ENCODE results near the gene RPGRIP1L. TPM values are rescaled to one million over a fixed set of nuclear protein-coding genes. Genes with fewer than 3 reads are reported as not detected.

RPGRIP1L gene
- total and polyA plus RNA-seq, 12 donors, result 2.6 to 11.6 (median 6.6) TPM

DNA sequence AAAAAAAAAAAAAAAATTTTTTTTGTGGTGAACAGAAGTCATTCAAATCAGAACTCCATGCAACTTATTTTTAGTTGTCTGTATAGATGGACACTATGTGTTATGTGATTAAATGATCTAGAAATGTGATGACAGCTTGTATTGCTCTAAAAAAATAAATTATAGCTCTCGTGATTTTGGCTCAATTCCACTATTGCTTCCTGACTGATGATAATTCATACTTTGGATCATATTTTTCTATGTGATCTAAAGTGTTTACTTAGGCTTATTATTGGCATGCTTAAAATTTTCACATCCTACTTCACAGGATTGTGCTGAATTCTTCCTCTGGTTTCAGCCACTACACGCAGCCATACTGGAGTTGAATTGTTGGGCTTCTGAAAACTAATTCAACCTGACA, 76.8 kb downstream of the RPGRIP1L start:
- H3K27ac ChIP-seq, result no peak overlapping the region
- H3K4me1 ChIP-seq (replicated peaks in 1 of 2), result no peaks in the 10 kb centered on the region
- TF ChIP-seq, protein P1, sequence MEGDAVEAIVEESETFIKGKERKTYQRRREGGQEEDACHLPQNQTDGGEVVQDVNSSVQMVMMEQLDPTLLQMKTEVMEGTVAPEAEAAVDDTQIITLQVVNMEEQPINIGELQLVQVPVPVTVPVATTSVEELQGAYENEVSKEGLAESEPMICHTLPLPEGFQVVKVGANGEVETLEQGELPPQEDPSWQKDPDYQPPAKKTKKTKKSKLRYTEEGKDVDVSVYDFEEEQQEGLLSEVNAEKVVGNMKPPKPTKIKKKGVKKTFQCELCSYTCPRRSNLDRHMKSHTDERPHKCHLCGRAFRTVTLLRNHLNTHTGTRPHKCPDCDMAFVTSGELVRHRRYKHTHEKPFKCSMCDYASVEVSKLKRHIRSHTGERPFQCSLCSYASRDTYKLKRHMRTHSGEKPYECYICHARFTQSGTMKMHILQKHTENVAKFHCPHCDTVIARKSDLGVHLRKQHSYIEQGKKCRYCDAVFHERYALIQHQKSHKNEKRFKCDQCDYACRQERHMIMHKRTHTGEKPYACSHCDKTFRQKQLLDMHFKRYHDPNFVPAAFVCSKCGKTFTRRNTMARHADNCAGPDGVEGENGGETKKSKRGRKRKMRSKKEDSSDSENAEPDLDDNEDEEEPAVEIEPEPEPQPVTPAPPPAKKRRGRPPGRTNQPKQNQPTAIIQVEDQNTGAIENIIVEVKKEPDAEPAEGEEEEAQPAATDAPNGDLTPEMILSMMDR (IDR thresholded peaks at IDR 0.05), result no peak
- no peak for TF ChIP-seq POLR2A (IDR thresholded peaks at IDR 0.05)
- no peak overlapping the region for H3K4me3 ChIP-seq
- WGBS, 4 donors, result 54 to 67% (median 58%) methylated on average over 2 of the region's 2 CpGs
- no peaks in the 10 kb centered on the region for H3K27me3 ChIP-seq
- H3K36me3 ChIP-seq (replicated peaks in 1 of 2), result no peaks in the 10 kb centered on the region
- no peaks in the 10 kb centered on the region for H3K9me3 ChIP-seq (replicated peaks in 1 of 3)
- DNase-seq, result no peak
- intact Hi-C loops (cut with DNase I), result no loop called here

DNA sequence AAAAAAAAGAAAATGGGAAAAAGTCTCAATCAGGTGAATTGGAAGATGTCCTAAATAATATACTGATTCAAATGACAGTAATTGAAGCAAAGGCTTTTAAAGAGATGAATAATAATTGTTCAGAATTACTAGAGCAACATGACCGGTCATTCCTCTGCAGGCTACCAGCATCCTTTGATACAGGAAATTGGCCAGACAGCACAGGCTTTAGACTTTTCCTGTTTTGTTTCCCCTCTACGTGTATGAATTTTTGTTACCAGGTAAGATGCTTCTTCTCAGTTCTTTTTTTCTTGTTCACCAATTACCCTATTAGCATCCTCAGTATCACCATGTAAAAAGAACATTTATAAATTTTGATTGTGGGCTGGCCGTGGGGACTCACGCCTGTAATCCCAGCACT, 77.5 kb downstream of the RPGRIP1L start:
- Histone ChIP-seq H3K9me3 (replicated peaks in 1 of 3) (no peaks in the 10 kb centered on the region), H3K27me3 (no peaks in the 10 kb centered on the region), H3K4me3 (no peak overlapping the region), H3K36me3 (replicated peaks in 1 of 2) (no peaks in the 10 kb centered on the region), H3K27ac (no peak overlapping the region), H3K4me1 (replicated peaks in 1 of 2) (no peaks in the 10 kb centered on the region)
- no peak for TF ChIP-seq POLR2A (IDR thresholded peaks at IDR 0.05)
- WGBS, 4 donors, result 88 to 92% (median 90%) methylated on average over 4 of the region's 4 CpGs
- DNase-seq, result no peak
- intact Hi-C loops (cut with DNase I), result no loop called here

DNA sequence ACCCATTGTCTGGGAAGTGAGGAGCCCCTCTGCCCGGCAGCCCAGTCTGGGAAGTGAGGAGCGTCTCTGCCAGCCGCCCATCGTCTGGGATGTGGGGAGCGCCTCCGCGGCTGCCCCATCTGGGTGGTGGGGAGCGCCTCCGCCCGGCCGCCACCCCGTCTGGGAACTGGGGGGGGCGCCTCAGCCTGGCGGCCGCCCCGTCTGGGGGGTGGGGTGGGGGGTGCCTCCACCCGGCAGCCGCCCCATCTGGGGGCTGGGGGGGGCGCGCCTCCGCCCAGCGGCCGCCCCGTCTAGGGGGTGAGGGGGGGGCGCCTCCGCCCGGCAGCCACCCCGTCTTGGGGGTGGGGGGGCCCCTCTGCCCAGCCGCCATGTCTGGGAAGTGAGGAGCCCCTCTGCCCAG, 78.4 kb downstream of the RPGRIP1L start:
- Histone ChIP-seq H3K9me3 (replicated peaks in 1 of 3) (no peaks in the 10 kb centered on the region), H3K27me3 (no peaks in the 10 kb centered on the region), H3K4me1 (replicated peaks in 1 of 2) (no peaks in the 10 kb centered on the region), H3K36me3 (replicated peaks in 1 of 2) (no peaks in the 10 kb centered on the region), H3K27ac (no peak overlapping the region), H3K4me3 (no peak overlapping the region)
- intact Hi-C loops (cut with DNase I), result no loop called here
- TF ChIP-seq, protein P1 (IDR thresholded peaks at IDR 0.05), result no peak
- no peak for TF ChIP-seq POLR2A (IDR thresholded peaks at IDR 0.05)
- no peak for DNase-seq
- WGBS, 4 donors, result 99 to 100% (median 99%) methylated on average over 1 to 29 of the region's 29 CpGs; no CpG with 5 or more reads in 1 of the 4 donors

DNA sequence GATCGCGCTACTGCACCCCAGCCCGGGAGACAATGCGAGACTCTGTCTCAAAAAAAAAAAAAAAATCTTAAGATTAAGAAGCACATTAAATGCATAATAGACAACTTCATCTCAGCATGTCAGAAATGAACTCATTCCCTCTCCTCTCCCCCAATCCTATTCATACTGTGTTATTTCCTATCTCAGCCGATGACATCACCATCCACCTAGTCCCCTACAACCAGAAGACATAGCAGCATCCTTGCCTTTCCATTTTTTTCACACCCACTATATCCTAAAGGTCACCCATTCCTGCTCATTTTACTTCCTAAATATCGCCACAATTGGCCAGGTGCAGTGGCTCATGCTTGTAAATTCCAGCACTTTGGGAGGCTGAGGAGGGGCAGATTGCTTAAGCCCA, 81.3 kb downstream of the RPGRIP1L start:
- TF ChIP-seq, protein P1 (IDR thresholded peaks at IDR 0.05), result no peak
- no peak for TF ChIP-seq POLR2A (IDR thresholded peaks at IDR 0.05)
- Histone ChIP-seq H3K9me3 (replicated peaks in 1 of 3) (no peaks in the 10 kb centered on the region), H3K27me3 (no peaks in the 10 kb centered on the region), H3K4me3 (no peak overlapping the region), H3K27ac (no peak overlapping the region), H3K4me1 (replicated peaks in 1 of 2) (no peaks in the 10 kb centered on the region), H3K36me3 (replicated peaks in 1 of 2) (no peaks in the 10 kb centered on the region)
- intact Hi-C loops (cut with DNase I), result no loop called here
- 94 to 99% (median 97%) methylated on average over 6 of the region's 6 CpGs for WGBS, 4 donors
- DNase-seq, result no peak

DNA sequence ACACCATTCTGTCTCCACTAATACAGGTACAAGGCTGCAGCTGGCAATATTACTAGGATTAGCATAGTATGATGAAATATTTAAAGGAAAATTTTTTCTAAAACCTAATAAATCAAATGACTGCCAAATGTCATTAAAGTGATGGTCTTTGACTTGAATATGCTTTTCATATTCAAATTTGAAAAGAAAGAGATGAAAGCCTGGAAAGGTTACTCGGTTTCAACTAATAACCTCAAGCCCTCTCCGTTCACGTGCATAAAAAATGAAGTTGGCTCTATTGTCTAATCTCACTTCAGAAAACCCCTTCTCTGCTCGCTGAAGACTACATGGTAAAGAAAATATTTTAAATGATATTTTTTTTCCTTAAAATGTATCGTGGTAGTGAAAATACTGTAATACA, 83.2 kb downstream of the RPGRIP1L start:
- no peak for DNase-seq

More for the DNA sequence above, 83.2 kb downstream of the RPGRIP1L start:
- Histone ChIP-seq H3K9me3 (replicated peaks in 1 of 3) (no peaks in the 10 kb centered on the region), H3K36me3 (replicated peaks in 1 of 2) (no peaks in the 10 kb centered on the region), H3K4me1 (replicated peaks in 1 of 2) (no peaks in the 10 kb centered on the region), H3K27ac (no peak overlapping the region), H3K4me3 (no peak overlapping the region), H3K27me3 (no peaks in the 10 kb centered on the region)
- intact Hi-C loops (cut with DNase I), result no loop called here
- TF ChIP-seq POLR2A (IDR thresholded peaks at IDR 0.05), result no peak
- TF ChIP-seq, protein P1 (IDR thresholded peaks at IDR 0.05), result no peak
- 93 to 97% (median 95%) methylated on average over 5 of the region's 5 CpGs for WGBS, 4 donors

Measured in adrenal gland (tissue), 12 donors.